GM23338 (cell line): Measurements from ENCODE around the gene UNC5A. TPM values are rescaled to one million over a fixed set of nuclear protein-coding genes. Genes with fewer than 3 reads are reported as not detected.

Source experiments
- ATAC-seq: fragments of 200-7000 bp; cut with Tn5 transposase; 3 replicates; pipeline ENCODE4 v1.9.1; 2020
- DNase-seq: peaks from one replicate; pipeline ENCODE4 v3.0.0-alpha.2; 2015; ENCODE audit warnings: low spot score
- H2AFZ ChIP-seq: fragments of 200-600 bp; sonication (generic); 2 replicates; pipeline ENCODE4 v1.8.0; 2016; ENCODE audit warnings: antibody characterized with exemption, mild to moderate bottlenecking, moderate library complexity
- H3F3A ChIP-seq: fragments of 200-600 bp; sonication (generic); replicated peaks from 2 replicates; pipeline ENCODE4 v1.8.0; 2017; ENCODE audit warnings: antibody characterized with exemption, mixed run types, low read depth
- H3K27ac ChIP-seq: fragments of 200-600 bp; sonication (generic); 2 replicates; pipeline ENCODE4 v1.6.1; 2016; ENCODE audit warnings: low read depth
- H3K27me3 ChIP-seq: fragments of 200-600 bp; sonication (generic); 2 replicates; pipeline ENCODE4 v1.8.0; 2016; ENCODE audit warnings: mild to moderate bottlenecking, mixed run types, moderate library complexity; ENCODE audit not compliant: insufficient read depth
- H3K36me3 ChIP-seq: fragments of 200-600 bp; sonication (generic); 2 replicates; pipeline ENCODE4 v1.8.0; 2016; ENCODE audit warnings: mild to moderate bottlenecking; ENCODE audit not compliant: insufficient read depth
- H3K4me1 ChIP-seq: fragments of 200-600 bp; sonication (generic); 2 replicates; pipeline ENCODE4 v1.8.0; 2016; ENCODE audit warnings: mild to moderate bottlenecking, moderate library complexity; ENCODE audit not compliant: insufficient read depth
- H3K4me2 ChIP-seq: fragments of 200-600 bp; sonication (generic); 2 replicates; pipeline ENCODE4 v1.7.1; 2017; ENCODE audit warnings: mixed run types
- H3K4me3 ChIP-seq: fragments of 200-600 bp; sonication (generic); 2 replicates; pipeline ENCODE4 v1.6.1; 2016; ENCODE audit warnings: mixed run types
- H3K79me2 ChIP-seq: fragments of 200-600 bp; sonication (generic); replicated peaks from 2 replicates; pipeline ENCODE4 v1.8.0; 2017; ENCODE audit warnings: mild to moderate bottlenecking; ENCODE audit not compliant: insufficient read depth
- H3K9me2 ChIP-seq: fragments of 200-600 bp; sonication (generic); 2 replicates; pipeline ENCODE4 v1.8.0; 2017; ENCODE audit not compliant: insufficient read depth
- H4K20me1 ChIP-seq: fragments of 200-600 bp; sonication (generic); replicated peaks from 2 replicates; pipeline ENCODE4 v1.8.0; 2017; ENCODE audit warnings: mild to moderate bottlenecking; ENCODE audit not compliant: insufficient read depth
- H3K27ac Mint-ChIP-seq: 2 replicates; pipeline ENCODE4 v1.8.0; 2020; ENCODE audit warnings: inconsistent platforms, mild to moderate bottlenecking, moderate library complexity, mixed read lengths
- H3K27me3 Mint-ChIP-seq: 3 replicates; pipeline ENCODE4 v1.8.0; 2022; ENCODE audit warnings: low read depth, mild to moderate bottlenecking, moderate library complexity, mixed read lengths, inconsistent platforms; ENCODE audit not compliant: insufficient read depth, poor library complexity
- H3K36me3 Mint-ChIP-seq: 3 replicates; pipeline ENCODE4 v1.8.0; 2021; ENCODE audit warnings: low read depth, mild to moderate bottlenecking, inconsistent platforms, moderate library complexity, mixed read lengths
- H3K4me1 Mint-ChIP-seq: 3 replicates; pipeline ENCODE4 v1.8.0; 2020; ENCODE audit warnings: mild to moderate bottlenecking, inconsistent platforms, mixed read lengths
- H3K4me3 Mint-ChIP-seq: 3 replicates; pipeline ENCODE4 v1.8.0; 2021; ENCODE audit warnings: moderate library complexity, mild to moderate bottlenecking, inconsistent platforms, mixed read lengths
- H3K9me3 Mint-ChIP-seq: 3 replicates; pipeline ENCODE4 v1.8.0; 2020; ENCODE audit warnings: moderate library complexity, mild to moderate bottlenecking, inconsistent platforms, mixed read lengths
- CREB1 ChIP-seq: fragments of 250-450 bp; sonication (Bioruptor Pico); IDR thresholded peaks from 2 replicates; pipeline ENCODE4 v1.5.0; 2020; ENCODE audit warnings: low read depth, mild to moderate bottlenecking, moderate library complexity
- CTCF ChIP-seq, 2 experiments: fragments of 200-600 bp in 1 of 2; sonication (generic) in 1 of 2; conservative IDR thresholded peaks; 2 replicates each; pipeline versions ENCODE4 v1.5.1 to v1.6.1; 2016 to 2017; ENCODE audit warnings: antibody characterized with exemption in 2 of 2, low read depth in 2 of 2, mild to moderate bottlenecking in 2 of 2, moderate library complexity in 1 of 2
- EZH2 ChIP-seq: fragments of 200-600 bp; sonication (generic); IDR thresholded peaks from one replicate; pipeline ENCODE4 v1.8.0; 2017; ENCODE audit warnings: antibody characterized with exemption, mild to moderate bottlenecking, low read depth; ENCODE audit not compliant: unreplicated experiment
- EZH2phosphoT487 ChIP-seq: fragments of 200-600 bp; sonication (generic); IDR thresholded peaks from one replicate; pipeline ENCODE4 v1.8.1; 2018; ENCODE audit warnings: antibody characterized with exemption; ENCODE audit not compliant: unreplicated experiment
- JUNB ChIP-seq: IDR thresholded peaks from one replicate; pipeline ENCODE4 v1.6.1; 2016; ENCODE audit warnings: antibody characterized with exemption; ENCODE audit not compliant: unreplicated experiment
- NANOG ChIP-seq: IDR thresholded peaks from 2 replicates; pipeline ENCODE4 v1.6.1; 2016; ENCODE audit warnings: antibody characterized with exemption, borderline replicate concordance
- POLR2AphosphoS5 ChIP-seq: IDR thresholded peaks from 2 replicates; pipeline ENCODE4 v1.6.1; 2016; ENCODE audit warnings: antibody characterized with exemption, low read depth
- ZNF462 ChIP-seq: fragments of 250-450 bp; sonication (Bioruptor Pico); IDR thresholded peaks from 2 replicates; pipeline ENCODE4 v1.5.0; 2020; ENCODE audit warnings: mild to moderate bottlenecking, moderate library complexity
- polyA plus RNA-seq: library from polyadenylated mRNA; unstranded; fragments of >200 nt; fragmentation: Nextera tagmentation; extraction: Ambion mirVana; gene quantifications from 2 replicates; pipeline ENCODE4 v1.2.1, GENCODE V29; 2016
- total RNA-seq: library from RNA; depleted of rRNA; stranded (reverse); fragments of >200 nt; shearing (Covaris generic); gene quantifications from 2 replicates; pipeline ENCODE4 v1.2.3, GENCODE V29; 2014
- TF ChIP-seq, protein P1 (sequence below): IDR thresholded peaks from 2 replicates; pipeline ENCODE4 v1.6.1; 2016; ENCODE audit warnings: antibody characterized with exemption
- TF ChIP-seq, protein P2 (sequence below): IDR thresholded peaks from one replicate; pipeline ENCODE4 v1.6.1; 2018; ENCODE audit warnings: antibody characterized with exemption; ENCODE audit not compliant: unreplicated experiment

The UNC5A gene
- total and polyA plus RNA-seq, 2 experiments from 2014 or later: 0.92 to 3.9 TPM

- TF ChIP-seq, protein P1, sequence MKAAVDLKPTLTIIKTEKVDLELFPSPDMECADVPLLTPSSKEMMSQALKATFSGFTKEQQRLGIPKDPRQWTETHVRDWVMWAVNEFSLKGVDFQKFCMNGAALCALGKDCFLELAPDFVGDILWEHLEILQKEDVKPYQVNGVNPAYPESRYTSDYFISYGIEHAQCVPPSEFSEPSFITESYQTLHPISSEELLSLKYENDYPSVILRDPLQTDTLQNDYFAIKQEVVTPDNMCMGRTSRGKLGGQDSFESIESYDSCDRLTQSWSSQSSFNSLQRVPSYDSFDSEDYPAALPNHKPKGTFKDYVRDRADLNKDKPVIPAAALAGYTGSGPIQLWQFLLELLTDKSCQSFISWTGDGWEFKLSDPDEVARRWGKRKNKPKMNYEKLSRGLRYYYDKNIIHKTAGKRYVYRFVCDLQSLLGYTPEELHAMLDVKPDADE: no peak
- no peak for TF ChIP-seq CREB1 (CRISPR knock-in tag)
Observed at GRCh38 chr5:176851380-176851779, 41.0 kb downstream of the UNC5A start (continued).

DNA sequence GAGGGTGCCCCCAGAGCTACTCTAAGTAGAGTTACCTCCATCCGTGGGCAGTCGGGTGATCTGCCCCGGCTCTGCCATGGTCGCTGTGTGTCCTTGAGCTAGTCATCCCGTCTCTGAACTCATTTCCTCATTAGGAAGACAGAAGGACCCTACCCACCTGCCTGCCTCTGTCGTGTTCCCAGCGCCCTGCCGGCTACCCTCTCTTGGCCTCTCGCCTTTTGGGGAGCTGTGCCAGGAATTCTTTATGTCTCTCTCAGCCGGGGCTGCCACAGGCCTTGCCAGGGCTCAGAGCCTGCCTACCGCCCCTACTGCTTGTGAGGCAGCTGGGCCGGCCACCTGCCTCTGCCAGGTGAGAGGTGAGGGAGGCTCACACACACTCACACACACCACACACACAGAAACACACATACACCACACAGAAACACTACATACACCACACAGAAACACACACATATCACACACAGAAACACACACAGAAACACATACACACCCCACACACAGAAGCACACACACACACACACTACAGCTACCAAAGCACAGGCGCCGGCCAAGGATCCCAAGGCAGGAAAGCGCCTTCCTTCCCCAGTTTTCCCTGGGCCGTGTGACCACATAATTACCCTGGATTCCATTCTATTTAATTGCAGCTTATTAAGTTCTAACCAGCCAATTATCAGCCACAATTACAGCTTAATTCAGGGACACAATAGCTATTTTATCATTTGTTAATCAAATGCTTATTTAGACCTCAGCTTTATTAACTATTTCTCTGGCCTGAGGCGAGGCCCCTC, 41.7 kb downstream of the UNC5A start:
- H3K9me2 ChIP-seq: no peaks in the 10 kb centered on the region
- no peaks in the 10 kb centered on the region for H3K9me3 Mint-ChIP-seq
- no peak overlapping the region for H3K4me3 Mint-ChIP-seq
- DNase-seq (no peak), ATAC-seq (no peak)
- H3K4me1 Mint-ChIP-seq: peaks cover 6% of the 10 kb centered on the region; the same call in 2 of the 3 replicates
- no peak overlapping the region for H3K27ac ChIP-seq
- no peak overlapping the region for H3K4me3 ChIP-seq
- no peaks in the 10 kb centered on the region; the same call in 2 of the 3 replicates for H3K36me3 Mint-ChIP-seq
- no peaks in the 10 kb centered on the region for H4K20me1 ChIP-seq
- no peak overlapping the region for H3K27ac Mint-ChIP-seq
- no peaks in the 10 kb centered on the region for H3K27me3 ChIP-seq
- H3F3A ChIP-seq: no peaks in the 10 kb centered on the region
- no peaks in the 10 kb centered on the region for H3K36me3 ChIP-seq
- no peaks in the 10 kb centered on the region for H3K79me2 ChIP-seq
- no peak overlapping the region for H3K4me2 ChIP-seq
- H2AFZ ChIP-seq: no peak overlapping the region
- peaks cover 11% of the 10 kb centered on the region for H3K27me3 Mint-ChIP-seq
- H3K4me1 ChIP-seq: no peaks in the 10 kb centered on the region
- TF ChIP-seq ZNF462 (CRISPR knock-in tag) (no peak), NANOG (no peak), POLR2AphosphoS5 (no peak), EZH2 (no peak), EZH2phosphoT487 (no peak), JUNB (no peak), CTCF (conservative IDR thresholded peaks at IDR 0.05; ENCODE audit: low read depth in 2 of 2) (no peak)
- TF ChIP-seq, protein P2, sequence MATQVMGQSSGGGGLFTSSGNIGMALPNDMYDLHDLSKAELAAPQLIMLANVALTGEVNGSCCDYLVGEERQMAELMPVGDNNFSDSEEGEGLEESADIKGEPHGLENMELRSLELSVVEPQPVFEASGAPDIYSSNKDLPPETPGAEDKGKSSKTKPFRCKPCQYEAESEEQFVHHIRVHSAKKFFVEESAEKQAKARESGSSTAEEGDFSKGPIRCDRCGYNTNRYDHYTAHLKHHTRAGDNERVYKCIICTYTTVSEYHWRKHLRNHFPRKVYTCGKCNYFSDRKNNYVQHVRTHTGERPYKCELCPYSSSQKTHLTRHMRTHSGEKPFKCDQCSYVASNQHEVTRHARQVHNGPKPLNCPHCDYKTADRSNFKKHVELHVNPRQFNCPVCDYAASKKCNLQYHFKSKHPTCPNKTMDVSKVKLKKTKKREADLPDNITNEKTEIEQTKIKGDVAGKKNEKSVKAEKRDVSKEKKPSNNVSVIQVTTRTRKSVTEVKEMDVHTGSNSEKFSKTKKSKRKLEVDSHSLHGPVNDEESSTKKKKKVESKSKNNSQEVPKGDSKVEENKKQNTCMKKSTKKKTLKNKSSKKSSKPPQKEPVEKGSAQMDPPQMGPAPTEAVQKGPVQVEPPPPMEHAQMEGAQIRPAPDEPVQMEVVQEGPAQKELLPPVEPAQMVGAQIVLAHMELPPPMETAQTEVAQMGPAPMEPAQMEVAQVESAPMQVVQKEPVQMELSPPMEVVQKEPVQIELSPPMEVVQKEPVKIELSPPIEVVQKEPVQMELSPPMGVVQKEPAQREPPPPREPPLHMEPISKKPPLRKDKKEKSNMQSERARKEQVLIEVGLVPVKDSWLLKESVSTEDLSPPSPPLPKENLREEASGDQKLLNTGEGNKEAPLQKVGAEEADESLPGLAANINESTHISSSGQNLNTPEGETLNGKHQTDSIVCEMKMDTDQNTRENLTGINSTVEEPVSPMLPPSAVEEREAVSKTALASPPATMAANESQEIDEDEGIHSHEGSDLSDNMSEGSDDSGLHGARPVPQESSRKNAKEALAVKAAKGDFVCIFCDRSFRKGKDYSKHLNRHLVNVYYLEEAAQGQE: no peak
- TF ChIP-seq, protein P1: no peak
